Cardiac fibroblast (primary cell): ENCODE data around the gene ACLY.
A peak's percentile ranks its signal among the peaks of the same experiment; 100 is the strongest.

Source experiments
- DNase-seq, 2 donors: peaks; one replicate each; pipeline versions ENCODE4 v3.0.0 to v3.0.0-alpha.2; 2010; ENCODE audit warnings: low read depth in 2 of 2
- H3K4me3 ChIP-seq, 2 donors: replicated peaks in 1 of 2; 1 replicate in 1 of 2; 2 replicates in 1 of 2; pipeline ENCODE4 v1.5.1; 2011; ENCODE audit warnings: low read depth in 2 of 2, low read length in 2 of 2, mild to moderate bottlenecking in 2 of 2, moderate library complexity in 1 of 2
- CTCF ChIP-seq: IDR thresholded peaks from one replicate; pipeline ENCODE4 v1.5.1; 2011; ENCODE audit warnings: low read depth, mild to moderate bottlenecking, low read length, inconsistent platforms

Gene ACLY

GRCh38 chr17:41930009-41930832, 11.5 kb upstream of the ACLY start, which contains the start of gene ODAD4:
TSS of gene ODAD4 (plus strand) at chr17:41930617. CDS start at chr17:41930724, 107 bp downstream.
- TF ChIP-seq CTCF: peak; percentile 70
- peak; percentile 98 to 99 for DNase-seq
- peak within 1 kb of the TSS; percentile 42 to 56 for H3K4me3 ChIP-seq

DNA sequence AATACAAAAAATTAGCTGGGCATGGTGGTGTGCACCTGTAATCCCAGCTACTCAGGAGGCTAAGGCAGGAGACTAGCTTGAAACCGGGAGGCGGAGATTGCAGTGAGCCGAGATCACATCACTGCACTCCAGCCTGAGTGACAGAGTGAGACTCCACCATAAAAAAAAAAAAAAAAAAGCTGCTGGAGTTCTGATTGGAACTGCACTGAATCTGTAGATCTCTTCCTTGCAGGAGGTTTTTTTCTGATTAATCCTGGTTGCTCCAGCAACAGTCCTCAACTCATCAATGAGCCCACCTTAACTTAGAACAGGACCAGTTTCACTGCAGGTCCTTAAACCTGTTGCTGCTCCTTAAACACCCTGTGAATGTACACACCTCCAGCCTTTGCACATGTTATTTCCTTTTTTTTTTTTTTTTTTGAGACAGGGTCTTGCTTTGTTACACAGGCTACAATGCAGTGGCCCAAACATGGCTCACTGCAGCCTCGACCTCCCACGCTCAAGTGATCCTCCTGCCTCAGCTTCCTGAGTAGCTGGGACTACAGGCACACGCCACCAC, 10.0 kb upstream of the ACLY start:
- no peak for DNase-seq
- no peak overlapping the region for H3K4me3 ChIP-seq
- TF ChIP-seq CTCF: no peak

DNA sequence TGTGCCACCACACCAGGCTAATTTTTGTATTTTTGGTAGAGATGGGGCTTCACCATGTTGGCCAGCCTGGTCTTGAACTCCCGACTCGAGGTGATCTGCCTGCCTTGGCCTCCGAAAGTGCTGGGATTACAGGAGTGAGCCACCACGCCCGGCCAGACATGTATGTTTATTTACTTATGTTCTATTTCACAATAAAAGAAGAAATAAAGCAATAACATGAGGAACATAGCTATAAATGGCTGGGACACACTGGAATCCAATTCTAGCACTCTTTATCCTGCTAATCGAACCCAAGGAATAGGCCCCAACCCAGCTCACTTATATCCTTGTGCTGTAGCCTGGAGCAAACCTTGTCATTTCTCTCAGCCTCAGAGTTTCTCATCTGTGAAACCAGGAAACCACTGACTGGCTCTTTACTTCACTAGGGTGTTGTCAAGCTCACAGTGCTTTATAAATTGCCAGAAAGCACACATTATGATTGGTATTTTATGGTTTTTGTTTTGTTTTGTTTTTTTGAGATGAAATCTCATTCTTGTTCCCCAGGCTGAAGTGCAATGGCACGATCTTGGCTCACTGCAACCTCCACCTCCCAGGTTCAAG, 7.3 kb upstream of the ACLY start:
- no peak for DNase-seq
- H3K4me3 ChIP-seq: no peak overlapping the region
- TF ChIP-seq CTCF: no peak

DNA sequence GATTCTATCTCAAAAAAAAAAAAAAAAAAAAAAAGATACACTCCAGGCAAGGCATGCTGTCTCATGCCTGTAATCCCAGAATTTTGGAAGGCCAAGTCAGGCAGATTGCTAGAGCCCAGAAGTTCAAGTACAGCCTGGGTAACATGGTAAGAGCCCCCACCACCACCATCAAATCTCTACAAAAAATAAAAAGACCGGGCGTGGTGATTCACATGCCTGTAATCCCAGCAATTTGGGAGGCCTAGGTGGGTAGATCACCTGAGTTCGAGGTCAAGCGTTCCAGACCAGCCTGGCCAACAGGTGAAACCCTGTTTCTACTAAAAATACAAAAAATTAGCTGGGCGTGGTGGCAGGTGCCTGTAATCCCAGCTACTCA, 1.8 kb upstream of the ACLY start:
- H3K4me3 ChIP-seq: no peak overlapping the region
- TF ChIP-seq CTCF: no peak
- no peak for DNase-seq

- H3K4me3 ChIP-seq: no peak overlapping the region
- no peak for TF ChIP-seq CTCF
- DNase-seq: peak; percentile 47 to 66
Measured at GRCh38 chr17:41919840-41920579, 1.3 kb upstream of the ACLY start.

GRCh38 chr17:41919165-41919817, 540 bp upstream of the ACLY start:
- TF ChIP-seq CTCF: no peak
- H3K4me3 ChIP-seq: peak overlapping the region; percentile 25 to 32
- DNase-seq: no peak
